Brain microvascular endothelial cell (primary cell): Measurements from ENCODE around the gene EML4.
A peak's percentile ranks its signal among the peaks of the same experiment; 100 is the strongest.
"Not testable (repeated sequence)": the region's sequence is repeated elsewhere in the genome, so short reads cannot be mapped to it uniquely, and the experiment has no call there.

Experiments used
- DNase-seq: peaks from one replicate; pipeline ENCODE4 v3.0.0-alpha.2; 2020
- H3K27ac ChIP-seq: fragments of 250-450 bp; sonication (Bioruptor Pico); 2 replicates; pipeline ENCODE4 v1.5.1; 2020; ENCODE audit warnings: mild to moderate bottlenecking, moderate library complexity
- H3K27me3 ChIP-seq: fragments of 250-450 bp; sonication (Bioruptor Pico); replicated peaks from 2 replicates; pipeline ENCODE4 v1.5.1; 2020; ENCODE audit warnings: mild to moderate bottlenecking
- H3K36me3 ChIP-seq: fragments of 250-450 bp; sonication (Bioruptor Pico); replicated peaks from 2 replicates; pipeline ENCODE4 v1.5.1; 2020; ENCODE audit warnings: mild to moderate bottlenecking
- H3K4me3 ChIP-seq: 2 replicates; pipeline ENCODE4 v1.5.1; 2011; ENCODE audit warnings: low read depth, mild to moderate bottlenecking, control low read depth, low read length, moderate library complexity
- CTCF ChIP-seq: IDR thresholded peaks from 2 replicates; pipeline ENCODE4 v1.5.1; 2011; ENCODE audit warnings: low read depth, mild to moderate bottlenecking, moderate library complexity, low read length, control low read depth, inconsistent platforms; ENCODE audit errors: missing control alignments
- in situ Hi-C: cut with HindIII; loops from 2 replicates; pipeline ENCODE4 v1.10.0; 2017; ENCODE audit warnings: low sequenced_read_pairs, low pct_ligation_motif_present

Gene EML4

GRCh38 chr2:42340938-42341636 is 171.9 kb downstream of the EML4 start:
- peaks cover 20% of the 10 kb centered on the region for H3K36me3 ChIP-seq
- H3K4me3 ChIP-seq: no peak overlapping the region
- H3K27ac ChIP-seq: peak overlapping the region; percentile 82
- no peaks in the 10 kb centered on the region for H3K27me3 ChIP-seq
- DNase-seq: no peak
- in situ Hi-C loops: no loop called here
- no peak for TF ChIP-seq CTCF

- Histone ChIP-seq H3K4me3 (no peak overlapping the region), H3K27me3 (no peaks in the 10 kb centered on the region), H3K27ac (peak overlapping the region; percentile 82), H3K36me3 (peaks cover 20% of the 10 kb centered on the region)
- in situ Hi-C loops: no loop called here
- peak; percentile 94 for DNase-seq
- TF ChIP-seq CTCF: no peak
Observed at GRCh38 chr2:42342061-42342794, 173.1 kb downstream of the EML4 start.

GRCh38 chr2:42342795-42343241 is 173.7 kb downstream of the EML4 start:
- peak overlapping the region; percentile 82 for H3K27ac ChIP-seq

GRCh38 chr2:42345986-42346385 is 176.8 kb downstream of the EML4 start:
- Histone ChIP-seq H3K4me3 (no peak overlapping the region), H3K27ac (no peak overlapping the region), H3K27me3 (no peaks in the 10 kb centered on the region), H3K36me3 (peaks cover 6% of the 10 kb centered on the region)
- TF ChIP-seq CTCF: no peak
- DNase-seq: no peak
- in situ Hi-C loops: no loop called here

More at GRCh38 chr2:42342795-42343241, 173.7 kb downstream of the EML4 start:
- TF ChIP-seq CTCF: no peak
- Histone ChIP-seq H3K27me3 (no peaks in the 10 kb centered on the region), H3K36me3 (peaks cover 17% of the 10 kb centered on the region), H3K4me3 (no peak overlapping the region)
- no peak for DNase-seq
- in situ Hi-C loops: no loop called here

- H3K27ac ChIP-seq, H3K4me3 ChIP-seq, in situ Hi-C loops, DNase-seq, H3K27me3 ChIP-seq, H3K36me3 ChIP-seq: not testable (repeated sequence)
Observed at GRCh38 chr2:42346856-42347255, 177.7 kb downstream of the EML4 start.

GRCh38 chr2:42347518-42347917 is 178.4 kb downstream of the EML4 start:
- DNase-seq, H3K27me3 ChIP-seq, in situ Hi-C loops, H3K36me3 ChIP-seq, H3K27ac ChIP-seq, H3K4me3 ChIP-seq: not testable (repeated sequence)
